ENCODE data around the gene GMCL2. TPM values are rescaled to one million over a fixed set of nuclear protein-coding genes. Genes with fewer than 3 reads are reported as not detected.

The GMCL2 gene
- total and polyA plus RNA-seq, 7 experiments from 2014 or later = not detected

DNA sequence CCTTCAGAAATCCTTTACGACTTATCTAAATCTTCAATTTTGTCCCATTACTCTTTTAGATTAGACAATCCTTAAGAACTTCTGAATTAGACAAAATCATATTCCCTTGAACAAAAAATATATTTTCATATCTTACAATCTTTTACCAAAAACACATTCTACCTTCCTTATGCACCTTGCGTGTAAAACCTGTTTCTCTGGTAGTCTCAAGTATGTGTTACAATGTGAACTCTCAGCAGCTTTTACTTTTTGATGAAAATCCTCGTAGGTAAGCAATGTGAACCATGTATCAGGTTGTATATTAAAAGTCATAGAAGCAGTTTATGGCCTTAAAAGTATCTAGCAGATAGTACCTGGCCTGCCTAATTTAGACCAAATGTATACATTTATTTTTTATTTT, 12.7 kb downstream of the GMCL2 start:
- Mint-ChIP-seq H3K4me3 (no peak overlapping the region), H3K27ac (no peak overlapping the region), H3K36me3 (no peaks in the 10 kb centered on the region), H3K9me3 (peaks cover 0 to 1% (median 0%) of the 10 kb centered on the region in 11 donors), H3K27me3 (peaks cover 0 to 13% (median 0%) of the 10 kb centered on the region in 5 donors), H3K4me1 (peaks cover 0 to 2% (median 0%) of the 10 kb centered on the region in 7 donors)
- Histone ChIP-seq H3K27me3 (ENCODE audit: control insufficient read depth in 2 of 2, insufficient read depth in 2 of 2, low read length in 2 of 2) (no peaks in the 10 kb centered on the region), H3K36me3 (ENCODE audit: control insufficient read depth in 2 of 3, insufficient read depth in 3 of 3, low read length in 3 of 3) (no peaks in the 10 kb centered on the region), H3K4me3 (ENCODE audit: low read length) (no peak overlapping the region), H3K9me3 (ENCODE audit: control insufficient read depth in 2 of 3, low read length in 3 of 3) (no peaks in the 10 kb centered on the region), H3K27ac (ENCODE audit: low read depth, low read length) (no peak overlapping the region), H3K4me1 (ENCODE audit: control insufficient read depth in 2 of 2, insufficient read depth in 2 of 2, low read length in 2 of 2) (no peaks in the 10 kb centered on the region)
- ChIA-PET POLR2A (no interaction called here), CTCF (interaction anchor here (1.3 kb wide), 1 partner anchor 98 kb away, joined by 3 read pairs; no protein-coding TSS in a partner anchor)
- intact Hi-C loops (cut with micrococcal nuclease) = no loop called here
- ATAC-seq (no peak), DNase-seq (no peak)

DNA sequence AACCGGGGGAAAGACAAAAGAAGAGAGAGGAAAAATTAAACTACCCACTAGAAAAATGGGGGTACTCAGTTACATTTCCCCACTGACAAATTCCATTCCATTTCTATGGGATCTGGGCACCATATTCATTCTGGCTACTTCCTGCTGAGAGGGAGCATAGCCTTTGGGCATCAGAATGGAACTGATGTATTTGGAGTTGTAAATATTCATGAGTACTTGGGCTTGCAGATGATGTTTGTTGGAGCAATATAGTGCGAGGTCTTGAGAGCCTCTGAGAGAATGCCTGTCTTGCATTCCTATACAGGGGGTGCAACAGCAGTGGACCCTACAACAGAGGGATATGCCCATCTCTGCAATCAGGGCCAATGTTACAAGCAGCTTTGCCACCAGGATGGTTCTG, 16.7 kb downstream of the GMCL2 start:
- no peaks in the 10 kb centered on the region for H3K27me3 ChIP-seq (ENCODE audit: control insufficient read depth in 2 of 2, insufficient read depth in 2 of 2, low read length in 2 of 2)
- DNase-seq (no peak), ATAC-seq (no peak)
- H3K36me3 ChIP-seq (ENCODE audit: control insufficient read depth in 2 of 3, insufficient read depth in 3 of 3, low read length in 3 of 3) = no peaks in the 10 kb centered on the region
- no peak overlapping the region for H3K4me3 Mint-ChIP-seq
- no peaks in the 10 kb centered on the region for H3K4me1 ChIP-seq (ENCODE audit: control insufficient read depth in 2 of 2, insufficient read depth in 2 of 2, low read length in 2 of 2)
- no peak overlapping the region for H3K27ac Mint-ChIP-seq
- H3K9me3 Mint-ChIP-seq = no peaks in the 10 kb centered on the region
- H3K27me3 Mint-ChIP-seq = peaks cover 0 to 22% (median 0%) of the 10 kb centered on the region in 5 donors
- no peaks in the 10 kb centered on the region for H3K9me3 ChIP-seq (ENCODE audit: control insufficient read depth in 2 of 3, low read length in 3 of 3)
- H3K27ac ChIP-seq (ENCODE audit: low read depth, low read length) = no peak overlapping the region
- H3K36me3 Mint-ChIP-seq = no peaks in the 10 kb centered on the region
- H3K4me1 Mint-ChIP-seq = no peaks in the 10 kb centered on the region
- H3K4me3 ChIP-seq (ENCODE audit: low read length) = no peak overlapping the region
- ChIA-PET CTCF (no interaction called here), POLR2A (no interaction called here)
- intact Hi-C loops (cut with micrococcal nuclease) = no loop called here

DNA sequence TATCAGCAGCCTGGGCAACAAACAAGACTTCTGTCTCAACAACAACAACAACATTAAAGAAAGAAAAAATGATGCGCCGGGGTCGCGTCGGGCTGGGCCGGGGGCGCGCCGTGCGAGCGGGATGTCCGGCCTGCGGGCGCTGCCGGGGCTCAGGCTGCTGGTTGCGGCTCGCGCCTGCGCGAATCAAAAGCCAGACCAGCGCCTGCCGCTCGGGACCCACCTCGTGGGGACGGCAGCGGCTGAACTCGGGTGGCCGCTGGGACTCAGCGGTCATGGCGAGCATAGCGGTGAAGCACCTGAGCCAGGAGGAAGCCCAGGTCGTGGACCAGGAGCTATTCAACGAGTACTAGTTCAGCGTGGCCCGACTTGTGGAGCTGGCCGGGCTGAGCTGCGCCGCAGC, 21.6 kb downstream of the GMCL2 start:
- intact Hi-C loops (cut with micrococcal nuclease) = no loop called here
- peaks cover 0 to 36% (median 9%) of the 10 kb centered on the region in 5 donors for H3K27me3 Mint-ChIP-seq
- no peaks in the 10 kb centered on the region for H3K36me3 Mint-ChIP-seq
- peaks cover 0 to 10% (median 8%) of the 10 kb centered on the region in 7 donors for H3K4me1 Mint-ChIP-seq
- H3K4me3 Mint-ChIP-seq = no peak overlapping the region
- no peaks in the 10 kb centered on the region for H3K36me3 ChIP-seq (ENCODE audit: control insufficient read depth in 2 of 3, insufficient read depth in 3 of 3, low read length in 3 of 3)
- no peaks in the 10 kb centered on the region for H3K9me3 ChIP-seq (ENCODE audit: control insufficient read depth in 2 of 3, low read length in 3 of 3)
- no peak overlapping the region for H3K4me3 ChIP-seq (ENCODE audit: low read length)
- peaks cover 0 to 3% of the 10 kb centered on the region in 2 donors for H3K4me1 ChIP-seq (ENCODE audit: control insufficient read depth in 2 of 2, insufficient read depth in 2 of 2, low read length in 2 of 2)
- no peak overlapping the region for H3K27ac Mint-ChIP-seq
- ChIA-PET CTCF (interaction anchor here (1.3 to 1.6 kb wide), 2 partner anchors 68 to 90 kb away, joined by 3 to 4 read pairs; no protein-coding TSS in a partner anchor), POLR2A (no interaction called here)
- H3K27me3 ChIP-seq (ENCODE audit: control insufficient read depth in 2 of 2, insufficient read depth in 2 of 2, low read length in 2 of 2) = no peaks in the 10 kb centered on the region
- ATAC-seq (no peak), DNase-seq (no peak)
- no peak overlapping the region for H3K27ac ChIP-seq (ENCODE audit: low read depth, low read length)
- no peaks in the 10 kb centered on the region for H3K9me3 Mint-ChIP-seq

DNA sequence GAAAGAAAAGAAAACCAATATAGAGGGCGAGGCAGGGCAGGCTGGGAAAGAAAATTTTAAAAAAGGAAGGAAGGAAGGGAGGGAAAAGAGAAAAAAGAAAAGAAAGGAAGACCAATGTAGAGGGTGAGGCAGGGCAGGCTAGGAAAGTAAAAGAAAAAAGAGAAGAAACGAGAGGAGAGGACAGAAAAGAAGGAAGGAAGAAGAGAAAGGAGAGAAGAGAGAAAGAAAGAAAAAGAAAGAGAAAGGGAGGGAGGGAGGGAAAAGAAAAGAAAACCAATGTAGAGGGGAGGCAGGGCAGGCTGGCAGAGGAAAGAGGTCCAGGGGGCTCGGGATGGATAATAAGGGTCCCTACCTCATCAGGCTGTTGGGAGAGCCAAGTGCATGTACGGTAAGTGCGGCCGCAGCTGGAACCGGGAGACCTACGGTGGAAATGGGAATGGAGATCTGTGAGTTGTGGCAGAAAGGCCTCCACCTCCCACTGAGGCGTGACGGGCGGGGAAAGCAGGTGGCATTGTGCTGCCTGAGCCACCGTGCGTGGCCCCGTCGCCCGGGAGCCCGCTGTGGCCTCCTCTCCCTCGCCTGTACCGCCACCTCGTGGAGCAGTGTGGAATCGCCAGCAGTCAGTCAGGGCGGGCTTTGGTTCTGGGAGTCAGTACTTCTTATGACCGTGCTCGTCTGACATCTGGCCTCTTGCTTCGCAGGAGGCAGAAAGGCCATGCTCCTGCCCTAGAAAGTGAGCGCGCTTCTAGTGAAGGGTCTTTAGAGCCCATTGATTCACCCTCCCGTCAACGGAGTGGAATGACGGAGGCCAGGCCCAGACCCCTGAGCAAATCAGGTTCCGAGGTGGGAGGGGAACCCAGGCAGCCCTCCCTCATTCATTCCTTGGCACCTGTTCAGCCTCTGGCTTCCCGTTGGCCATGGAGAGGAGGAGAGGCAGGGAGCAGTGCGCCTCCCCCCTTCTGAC, 23.1 kb downstream of the GMCL2 start:
- CTCF ChIA-PET = interaction anchor here (0.8 to 2.6 kb wide), 4 partner anchors 20 to 89 kb away, joined by 3 to 15 read pairs (median 4); no protein-coding TSS in a partner anchor
- H3K4me1 Mint-ChIP-seq = peaks cover 0 to 10% (median 8%) of the 10 kb centered on the region in 7 donors
- Histone ChIP-seq H3K4me1 (ENCODE audit: control insufficient read depth in 2 of 2, insufficient read depth in 2 of 2, low read length in 2 of 2) (peaks cover 0 to 3% of the 10 kb centered on the region in 2 donors), H3K36me3 (ENCODE audit: control insufficient read depth in 2 of 3, insufficient read depth in 3 of 3, low read length in 3 of 3) (no peaks in the 10 kb centered on the region), H3K27ac (ENCODE audit: low read depth, low read length) (no peak overlapping the region), H3K4me3 (ENCODE audit: low read length) (no peak overlapping the region), H3K9me3 (ENCODE audit: control insufficient read depth in 2 of 3, low read length in 3 of 3) (no peaks in the 10 kb centered on the region), H3K27me3 (ENCODE audit: control insufficient read depth in 2 of 2, insufficient read depth in 2 of 2, low read length in 2 of 2) (no peaks in the 10 kb centered on the region)
- no peaks in the 10 kb centered on the region for H3K36me3 Mint-ChIP-seq
- peaks cover 0 to 30% (median 9%) of the 10 kb centered on the region in 5 donors for H3K27me3 Mint-ChIP-seq
- DNase-seq = peak; percentile 79 to 98 (median 92)
- intact Hi-C loops (cut with micrococcal nuclease) = loop anchor here (1.0 kb wide), 4 partner anchors 10 to 88 kb away; no protein-coding TSS in a partner anchor
- H3K27ac Mint-ChIP-seq = no peak overlapping the region
- peak; percentile 100 for ATAC-seq
- H3K4me3 Mint-ChIP-seq = peak overlapping the region in 6 of 10 donors; percentile 27 to 69 (median 55)
- POLR2A ChIA-PET = interaction anchor here (0.6 to 1.6 kb wide), 3 partner anchors 17 to 76 kb away, joined by 3 to 5 read pairs (median 4); no protein-coding TSS in a partner anchor
- no peaks in the 10 kb centered on the region for H3K9me3 Mint-ChIP-seq

DNA sequence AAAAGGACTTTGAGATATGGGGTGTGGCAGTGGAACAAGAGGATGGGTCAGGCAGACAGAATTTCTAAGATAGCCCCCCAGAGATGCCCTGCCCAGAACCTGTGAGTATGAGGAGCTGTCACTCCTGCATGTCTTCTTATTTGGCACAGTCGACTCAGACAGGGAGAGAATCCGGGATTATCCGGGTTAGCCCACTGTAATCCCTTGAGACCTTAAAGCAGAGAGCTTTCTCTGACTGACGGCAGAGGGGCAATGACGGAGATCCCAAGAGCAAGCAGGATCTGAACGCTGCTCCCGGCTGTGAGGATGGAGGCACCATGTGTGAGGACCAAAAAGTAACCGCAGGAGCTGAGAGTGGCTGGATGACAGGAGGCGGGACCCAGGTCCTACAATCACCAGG, 24.7 kb downstream of the GMCL2 start:
- no peak overlapping the region for H3K4me3 Mint-ChIP-seq
- H3K4me3 ChIP-seq (ENCODE audit: low read length) = no peak overlapping the region
- no peaks in the 10 kb centered on the region for H3K36me3 ChIP-seq (ENCODE audit: control insufficient read depth in 2 of 3, insufficient read depth in 3 of 3, low read length in 3 of 3)
- peaks cover 0 to 3% of the 10 kb centered on the region in 2 donors for H3K4me1 ChIP-seq (ENCODE audit: control insufficient read depth in 2 of 2, insufficient read depth in 2 of 2, low read length in 2 of 2)
- intact Hi-C loops (cut with micrococcal nuclease) = no loop called here
- peaks cover 0 to 24% (median 9%) of the 10 kb centered on the region in 5 donors for H3K27me3 Mint-ChIP-seq
- no peaks in the 10 kb centered on the region for H3K9me3 ChIP-seq (ENCODE audit: control insufficient read depth in 2 of 3, low read length in 3 of 3)
- peaks cover 0 to 10% (median 8%) of the 10 kb centered on the region in 7 donors for H3K4me1 Mint-ChIP-seq
- H3K27ac ChIP-seq (ENCODE audit: low read depth, low read length) = no peak overlapping the region
- DNase-seq (no peak), ATAC-seq (no peak)
- no peak overlapping the region for H3K27ac Mint-ChIP-seq
- no peaks in the 10 kb centered on the region for H3K27me3 ChIP-seq (ENCODE audit: control insufficient read depth in 2 of 2, insufficient read depth in 2 of 2, low read length in 2 of 2)
- CTCF ChIA-PET = interaction anchor here (0.6 to 2.6 kb wide), 6 partner anchors 20 to 94 kb away, joined by 3 to 15 read pairs (median 4); no protein-coding TSS in a partner anchor
- H3K9me3 Mint-ChIP-seq = no peaks in the 10 kb centered on the region
- no peaks in the 10 kb centered on the region for H3K36me3 Mint-ChIP-seq
- POLR2A ChIA-PET = interaction anchor here (1.6 kb wide), 1 partner anchor 41 kb away, joined by 4 read pairs; no protein-coding TSS in a partner anchor

DNA sequence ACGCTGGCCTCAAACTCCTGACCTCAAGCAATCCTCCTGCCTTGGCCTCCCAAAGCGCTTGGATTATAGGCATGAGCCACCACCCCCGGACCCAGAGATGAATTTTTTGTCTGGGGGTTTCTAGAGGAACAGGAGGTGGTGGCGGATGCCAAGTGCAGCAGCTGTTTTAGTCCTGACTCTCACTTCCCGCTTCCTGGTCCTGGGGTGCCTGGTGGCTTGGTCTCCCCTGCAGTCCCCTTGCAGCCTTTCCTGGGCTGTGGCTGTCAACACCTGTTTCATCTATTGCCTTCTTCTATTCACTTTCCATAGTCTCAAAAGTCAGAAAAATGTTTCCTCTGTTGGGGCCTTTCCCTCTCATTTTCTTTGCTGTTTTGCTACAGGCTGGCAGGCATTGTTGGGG, 27.0 kb downstream of the GMCL2 start:
- Mint-ChIP-seq H3K9me3 (no peaks in the 10 kb centered on the region), H3K4me3 (no peak overlapping the region), H3K36me3 (no peaks in the 10 kb centered on the region), H3K27ac (no peak overlapping the region), H3K27me3 (peaks cover 0 to 18% (median 9%) of the 10 kb centered on the region in 5 donors), H3K4me1 (peaks cover 0 to 10% (median 8%) of the 10 kb centered on the region in 7 donors)
- POLR2A ChIA-PET = interaction anchor here (0.7 kb wide), 1 partner anchor 61 kb away, joined by 3 read pairs; no protein-coding TSS in a partner anchor
- no peaks in the 10 kb centered on the region for H3K36me3 ChIP-seq (ENCODE audit: control insufficient read depth in 2 of 3, insufficient read depth in 3 of 3, low read length in 3 of 3)
- intact Hi-C loops (cut with micrococcal nuclease) = no loop called here
- no peak overlapping the region for H3K27ac ChIP-seq (ENCODE audit: low read depth, low read length)
- no peak for ATAC-seq
- peaks cover 0 to 3% of the 10 kb centered on the region in 2 donors for H3K4me1 ChIP-seq (ENCODE audit: control insufficient read depth in 2 of 2, insufficient read depth in 2 of 2, low read length in 2 of 2)
- no peaks in the 10 kb centered on the region for H3K9me3 ChIP-seq (ENCODE audit: control insufficient read depth in 2 of 3, low read length in 3 of 3)
- H3K27me3 ChIP-seq (ENCODE audit: control insufficient read depth in 2 of 2, insufficient read depth in 2 of 2, low read length in 2 of 2) = no peaks in the 10 kb centered on the region
- CTCF ChIA-PET = interaction anchor here (0.6 kb wide), 1 partner anchor 93 kb away, joined by 3 read pairs; no protein-coding TSS in a partner anchor
- no peak for DNase-seq
- H3K4me3 ChIP-seq (ENCODE audit: low read length) = no peak overlapping the region

All from naive thymus-derived CD4-positive, alpha-beta T cell (primary cell).